T47D (cell line): ENCODE data around the gene TFCP2L1.
"Not testable (repeated sequence)": the region's sequence is repeated elsewhere in the genome, so short reads cannot be mapped to it uniquely, and the experiment has no call there.

Experiments
- DNase-seq, 2 experiments: peaks; one replicate each; pipeline versions ENCODE4 v3.0.0 to v3.0.0-alpha.2; 2011 to 2012; ENCODE audit warnings: low read depth in 1 of 2, low spot score in 1 of 2
- JUND ChIP-seq: IDR thresholded peaks from 2 replicates; pipeline ENCODE4 v1.6.1; 2012; ENCODE audit warnings: low read depth
- in situ Hi-C: cut with HindIII; loops from 2 replicates; pipeline ENCODE4 v1.10.0; 2016; ENCODE audit warnings: low sequenced_read_pairs, low pct_unique_long_range_greater_than_20kb

The TFCP2L1 gene

DNA sequence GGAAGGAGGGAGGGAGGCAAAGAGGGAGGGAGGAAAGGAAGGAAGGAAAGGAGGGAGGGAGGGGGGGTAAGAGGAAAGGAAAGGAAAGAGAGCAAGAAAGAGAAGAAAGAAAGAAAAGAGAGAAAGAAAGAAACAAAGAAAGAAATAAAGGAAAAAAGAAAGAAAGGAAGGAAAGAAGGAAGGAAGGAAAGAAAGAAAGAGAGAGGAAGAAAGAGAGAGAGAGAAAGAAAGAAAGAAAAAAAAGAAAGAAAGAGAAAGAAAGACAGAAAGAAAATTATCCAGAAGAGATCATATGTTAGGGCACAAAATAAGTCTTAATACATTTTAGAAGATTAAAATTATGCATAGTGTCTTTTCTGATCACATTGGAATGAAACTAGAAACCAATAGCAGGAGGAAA, 24.3 kb upstream of the TFCP2L1 start:
- TF ChIP-seq JUND = no peak
- in situ Hi-C loops = no loop called here
- DNase-seq = no peak

DNA sequence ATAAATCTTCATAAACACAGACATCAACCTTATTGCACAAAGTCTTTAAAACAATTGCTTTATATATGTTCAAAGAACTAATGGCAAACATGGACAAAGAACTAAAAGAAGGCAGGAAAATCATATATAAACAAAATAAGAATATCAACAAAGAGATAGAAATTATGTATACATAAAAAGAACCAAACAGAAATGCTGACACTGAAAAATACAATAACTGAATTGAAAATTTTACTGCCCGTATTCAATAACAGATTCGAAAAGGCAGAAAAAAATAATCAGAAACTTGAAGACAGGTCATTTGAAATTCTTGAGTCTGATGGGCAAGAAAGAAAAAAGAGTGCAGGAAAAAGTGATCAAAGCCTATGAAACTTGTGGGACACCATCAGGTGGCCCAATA, 22.0 kb upstream of the TFCP2L1 start:
- no peak for TF ChIP-seq JUND
- in situ Hi-C loops = no loop called here

DNA sequence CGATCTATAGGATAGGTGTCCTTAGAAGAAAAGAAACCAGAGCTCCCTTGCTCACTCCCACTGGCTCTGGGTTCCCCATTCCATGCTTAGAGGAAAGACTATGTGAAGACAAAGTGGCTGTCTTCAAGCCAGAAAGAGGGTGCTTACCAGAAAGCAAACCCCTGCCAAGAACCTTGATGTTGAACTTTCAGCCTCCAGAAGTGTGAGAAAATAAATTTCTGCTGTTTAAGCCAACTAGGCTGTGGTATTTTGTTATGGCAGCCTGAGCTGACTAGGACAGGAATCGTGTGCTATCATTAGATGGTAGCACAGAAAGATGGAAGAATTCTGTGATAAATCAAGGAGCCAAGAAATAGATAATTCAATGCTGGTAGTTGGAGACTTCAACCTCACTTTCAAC, 19.9 kb upstream of the TFCP2L1 start:
- TF ChIP-seq JUND = no peak
- in situ Hi-C loops = no loop called here

More for the DNA sequence above, 22.0 kb upstream of the TFCP2L1 start:
- DNase-seq = no peak

DNA sequence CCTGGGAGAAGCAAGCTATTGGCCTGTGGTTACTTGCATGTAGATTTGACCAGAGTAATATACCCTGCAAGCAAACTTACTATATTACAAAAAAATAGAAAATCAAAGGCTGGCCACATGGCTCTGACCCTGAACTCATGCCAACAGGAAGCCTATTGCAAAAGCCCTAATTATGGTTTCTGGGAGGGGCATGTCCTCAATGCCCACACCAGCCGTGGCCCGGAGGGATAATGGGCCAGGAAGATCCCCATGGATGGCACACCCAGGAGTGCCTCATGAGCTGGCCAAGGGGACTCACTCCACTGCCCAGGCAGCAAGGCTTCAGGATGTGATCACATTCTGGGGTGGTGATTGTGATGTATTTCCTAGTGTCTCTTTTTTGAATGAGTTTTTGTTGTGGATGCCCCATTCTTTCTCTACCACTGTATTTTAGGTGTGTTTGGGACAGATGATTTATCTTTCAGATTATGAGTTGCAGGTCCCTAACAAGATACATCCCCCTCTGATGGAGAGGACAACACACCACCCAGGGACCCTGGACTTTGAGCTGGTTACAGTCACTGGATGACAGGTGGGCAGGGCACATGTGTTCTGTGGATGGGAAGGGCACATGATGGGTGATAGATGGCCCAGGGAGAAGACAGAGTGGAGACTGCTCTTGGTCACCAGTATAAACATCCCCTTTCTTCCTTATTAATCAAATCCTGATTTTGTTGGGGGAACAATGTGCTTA, 18.7 kb upstream of the TFCP2L1 start:
- no peak for TF ChIP-seq JUND

More for the DNA sequence above, 19.9 kb upstream of the TFCP2L1 start:
- no peak for DNase-seq

DNA sequence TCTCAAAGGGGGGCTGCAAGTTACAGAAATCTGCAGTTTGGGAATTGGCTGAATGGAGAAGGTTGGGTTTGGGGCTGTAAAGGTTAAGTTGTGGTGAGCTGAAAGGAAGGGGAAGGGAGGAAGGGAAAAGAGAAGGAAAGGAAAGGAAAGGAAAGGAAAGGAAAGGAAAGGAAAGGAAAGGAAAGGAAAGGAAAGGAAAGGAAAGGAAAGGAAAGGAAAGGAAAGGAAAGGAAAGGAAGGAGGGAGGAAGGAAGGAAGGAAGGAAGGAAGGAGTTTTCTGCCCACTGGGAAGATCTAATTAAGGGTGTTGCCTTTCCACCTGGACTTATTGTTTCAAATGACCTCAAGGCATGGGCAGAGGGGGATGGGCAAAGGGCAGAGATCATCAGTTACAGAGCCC, 16.2 kb upstream of the TFCP2L1 start:
- DNase-seq, in situ Hi-C loops: not testable (repeated sequence)

More for the DNA sequence above, 18.7 kb upstream of the TFCP2L1 start:
- in situ Hi-C loops = no loop called here
- no peak for DNase-seq

DNA sequence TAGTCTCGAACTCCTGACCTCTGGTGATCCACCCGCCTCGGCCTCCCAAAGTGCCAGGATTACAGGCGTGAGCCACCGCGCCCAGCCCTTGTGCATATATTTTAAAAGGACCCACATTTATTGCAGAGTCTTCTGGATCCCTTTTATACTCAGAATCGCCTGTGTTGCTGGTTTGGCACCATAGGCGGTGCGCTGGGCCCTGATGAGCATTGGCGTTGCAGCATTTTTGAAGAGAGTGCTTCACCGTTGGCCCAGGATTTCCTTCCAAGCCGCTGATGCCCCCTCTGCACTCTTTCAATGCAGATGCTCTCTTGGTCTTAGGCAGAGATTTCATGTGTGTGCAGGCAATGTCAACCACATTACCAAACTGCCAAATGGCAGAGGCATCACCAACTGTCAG, 13.5 kb upstream of the TFCP2L1 start:
- DNase-seq = no peak
- in situ Hi-C loops = no loop called here
- no peak for TF ChIP-seq JUND

DNA sequence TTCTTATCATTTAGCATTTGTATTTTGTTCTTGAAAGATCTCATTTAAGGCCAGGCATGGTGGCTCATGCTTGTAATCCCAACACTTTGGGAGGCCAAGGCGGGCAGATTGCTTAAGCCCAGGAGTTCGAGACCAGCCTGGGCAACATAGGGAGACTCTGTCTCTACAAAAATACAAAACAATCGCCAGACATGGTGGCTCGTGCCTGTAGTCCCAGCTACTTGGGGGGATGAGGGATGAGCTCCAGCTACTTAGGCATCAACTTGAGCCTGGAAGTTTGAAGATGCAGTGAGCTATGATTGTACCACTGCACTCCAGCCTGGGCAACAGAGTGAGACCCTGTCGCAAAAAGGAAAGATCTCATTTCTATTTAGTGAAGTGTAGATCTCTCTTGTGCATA, 12.9 kb upstream of the TFCP2L1 start:
- in situ Hi-C loops, DNase-seq: not testable (repeated sequence)

DNA sequence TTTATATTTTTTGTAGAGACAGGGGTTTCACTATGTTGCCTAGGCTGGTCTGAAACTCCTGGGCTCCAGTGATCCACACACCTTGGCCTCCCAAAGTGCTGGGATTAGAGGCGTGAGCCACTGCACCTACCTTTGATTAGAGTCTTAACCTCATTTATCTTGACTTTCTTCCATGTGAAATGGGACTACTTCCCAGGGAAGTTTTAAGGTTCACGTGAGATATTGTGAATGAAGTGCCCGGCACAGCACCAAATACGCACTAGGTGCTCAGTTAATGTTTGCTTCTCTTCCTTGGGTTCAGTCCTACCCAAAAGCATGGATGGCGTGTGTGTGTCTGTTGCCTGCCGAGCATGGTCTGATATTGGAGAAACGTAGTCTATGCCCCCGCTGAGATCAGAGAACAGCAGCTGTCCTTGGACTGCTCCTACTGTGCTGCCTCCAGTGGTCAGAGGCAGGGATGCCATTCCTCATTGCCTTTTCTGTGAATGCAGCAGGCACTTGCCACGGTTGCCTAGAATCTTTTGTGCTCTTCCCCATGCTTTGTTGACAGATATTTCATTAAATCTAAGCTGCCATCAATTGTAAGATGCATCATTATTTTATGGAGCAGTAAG, 12.3 kb upstream of the TFCP2L1 start:
- in situ Hi-C loops = no loop called here
- TF ChIP-seq JUND = no peak
- peak in 1 of 2 experiments; percentile 34 for DNase-seq

DNA sequence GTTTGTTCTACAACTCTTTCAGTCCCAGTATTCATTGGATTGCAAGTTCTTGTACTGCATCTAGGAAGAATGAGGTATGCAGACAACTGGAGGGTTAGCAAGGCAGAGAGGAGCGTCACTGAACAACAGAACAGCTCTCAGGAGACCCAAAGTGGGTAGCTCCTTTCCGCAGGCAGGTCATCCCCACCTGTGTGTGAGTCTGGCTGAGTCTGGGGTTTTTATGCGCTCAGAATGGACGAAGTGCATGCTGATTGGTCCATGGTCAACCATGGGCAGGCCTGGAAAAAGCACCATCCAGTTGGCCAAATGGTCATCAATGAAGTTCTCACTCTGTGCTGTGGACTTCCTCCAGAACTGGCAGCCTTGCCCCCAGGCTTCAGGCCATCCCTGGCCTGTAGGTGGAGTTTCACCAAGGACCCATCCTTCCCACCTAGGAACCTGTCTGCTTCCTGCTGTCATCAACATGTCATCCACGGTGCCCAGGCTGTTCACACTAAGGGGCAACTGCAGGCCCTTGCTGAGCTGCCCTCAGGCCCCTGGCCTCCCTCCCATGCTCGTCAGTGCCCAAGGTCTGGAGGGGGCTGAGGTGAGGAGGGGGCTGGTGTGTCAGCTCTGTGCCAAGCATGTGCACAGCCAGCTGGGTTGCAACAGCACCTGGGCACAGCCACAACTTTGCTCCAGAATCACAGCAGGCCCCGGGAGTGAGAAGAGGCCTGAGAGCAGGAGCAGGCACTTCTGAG, 11.1 kb upstream of the TFCP2L1 start:
- in situ Hi-C loops = no loop called here
- DNase-seq = no peak
- no peak for TF ChIP-seq JUND

DNA sequence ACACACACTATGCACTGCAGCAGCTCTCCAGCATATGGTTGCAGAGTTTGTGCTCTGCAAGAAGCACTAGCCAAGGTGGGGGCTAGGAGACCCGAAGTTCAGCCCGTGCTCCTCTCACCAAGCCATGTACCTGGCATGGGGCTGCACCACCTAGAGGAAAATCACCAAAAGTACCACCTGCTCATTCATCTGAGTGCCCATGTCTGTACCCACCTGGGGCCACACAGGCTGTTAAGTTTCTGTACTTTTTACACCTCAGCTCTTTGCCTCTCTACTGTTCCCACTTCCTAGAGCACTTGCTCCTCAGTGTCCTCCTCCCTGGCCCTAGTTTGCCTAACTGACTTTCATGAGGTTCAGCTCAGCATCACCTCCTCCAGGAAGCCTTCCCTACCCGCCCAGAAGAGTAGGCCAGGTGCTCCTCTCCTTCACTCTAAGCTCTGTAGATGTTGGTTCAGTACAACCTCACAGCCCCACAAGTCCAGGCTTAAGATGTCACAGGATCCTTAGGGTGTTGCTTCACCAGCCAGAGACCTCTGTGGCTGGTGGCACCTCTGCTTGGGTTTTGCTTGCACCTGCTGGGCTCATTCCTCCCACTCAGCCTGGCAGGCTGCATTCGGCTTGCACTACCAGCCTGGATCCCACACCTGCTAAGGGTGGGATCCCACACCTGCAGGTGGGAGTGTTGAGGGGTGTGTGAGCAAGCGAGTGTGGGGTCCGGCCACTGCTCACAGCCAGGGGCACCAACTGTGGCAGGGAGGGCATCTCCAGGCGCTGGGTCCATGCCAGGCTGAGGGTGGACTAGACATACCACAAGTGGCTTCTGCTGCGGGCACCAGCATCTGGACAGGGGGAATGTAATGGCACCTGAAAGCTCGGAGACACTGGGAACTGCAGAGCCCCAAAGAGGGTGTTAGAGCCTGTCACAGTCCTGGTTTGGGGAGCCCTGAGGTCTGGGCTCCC, 10.2 kb upstream of the TFCP2L1 start:
- no peak for TF ChIP-seq JUND
- in situ Hi-C loops = no loop called here
- DNase-seq = no peak

DNA sequence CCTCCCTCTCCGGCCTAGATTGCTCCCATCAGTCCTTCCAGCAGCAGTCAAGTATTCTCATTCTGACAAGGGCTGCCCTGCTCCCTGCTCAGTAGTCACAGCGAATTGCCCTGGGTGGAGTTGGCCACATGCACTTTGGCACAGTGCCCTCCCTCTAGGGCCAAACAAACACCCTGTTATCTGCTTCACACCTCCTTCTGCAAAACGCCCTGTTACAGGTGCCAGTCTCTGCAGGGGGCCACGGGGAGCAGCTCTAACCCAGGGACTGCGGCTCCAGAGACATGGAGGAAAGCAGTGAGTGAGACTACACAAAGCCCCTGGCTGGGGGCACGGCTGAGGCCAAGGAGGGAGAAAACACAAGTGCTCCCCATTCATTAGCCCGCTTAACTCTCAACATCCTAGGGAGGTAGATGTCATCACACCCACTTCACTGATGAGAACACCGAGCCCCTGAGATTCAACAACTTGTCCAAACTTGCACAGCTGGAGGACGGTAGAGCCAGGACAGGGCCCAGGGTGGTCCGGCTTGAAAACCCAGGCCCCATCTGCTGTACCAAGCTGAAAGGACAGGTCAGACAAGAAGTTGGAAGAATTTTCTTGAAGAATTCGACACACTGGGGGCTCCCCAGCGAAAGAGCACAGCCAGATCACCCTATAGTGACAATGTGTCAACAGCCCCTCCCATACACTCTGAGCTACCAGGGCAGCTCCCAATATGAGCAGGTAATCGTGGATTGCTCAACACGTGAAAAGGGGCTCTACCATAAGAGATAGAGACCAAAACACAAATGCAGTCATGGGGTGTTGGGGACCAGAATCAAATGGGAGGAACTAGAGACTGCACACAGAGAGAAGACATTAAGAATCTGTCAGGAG, 8.7 kb upstream of the TFCP2L1 start:
- in situ Hi-C loops = no loop called here

DNA sequence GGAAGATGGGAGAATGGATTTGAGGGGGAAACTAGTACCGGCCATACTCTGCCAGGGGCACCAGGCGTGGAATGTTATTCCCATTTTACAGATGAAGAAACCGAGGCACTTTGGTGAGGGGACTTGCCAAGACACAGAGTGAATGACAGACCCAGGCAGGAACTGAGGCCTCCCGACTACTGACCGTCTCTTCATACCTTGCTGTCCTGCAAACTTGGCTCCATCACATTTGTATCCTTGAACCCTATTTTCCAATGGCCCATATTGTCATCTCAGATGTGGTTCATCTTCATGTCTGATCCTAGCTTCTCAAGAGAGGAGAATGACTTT, 6.2 kb upstream of the TFCP2L1 start:
- TF ChIP-seq JUND = no peak
- no peak for DNase-seq
- in situ Hi-C loops = no loop called here

More for the DNA sequence above, 8.7 kb upstream of the TFCP2L1 start:
- DNase-seq = no peak
- TF ChIP-seq JUND = no peak
